KMS-11 (cell line): ENCODE data around the gene TMEM245.

Source experiments
- H2AFZ ChIP-seq: fragments of 200-600 bp; sonication (generic); 2 replicates; pipeline ENCODE4 v1.6.1; 2016; ENCODE audit warnings: antibody characterized with exemption, mixed run types, low read depth
- H3K27ac ChIP-seq: fragments of 200-600 bp; sonication (generic); 2 replicates; pipeline ENCODE4 v1.6.1; 2016; ENCODE audit warnings: mild to moderate bottlenecking, mixed run types
- H3K27me3 ChIP-seq: fragments of 200-600 bp; sonication (generic); 2 replicates; pipeline ENCODE4 v1.6.1; 2017; ENCODE audit warnings: mild to moderate bottlenecking, low read depth, mixed run types, moderate library complexity; ENCODE audit not compliant: insufficient read depth
- H3K36me3 ChIP-seq: fragments of 200-600 bp; sonication (generic); 2 replicates; pipeline ENCODE4 v1.6.1; 2017; ENCODE audit warnings: mild to moderate bottlenecking, mixed run types; ENCODE audit not compliant: insufficient read depth
- H3K4me1 ChIP-seq: fragments of 200-600 bp; sonication (generic); 2 replicates; pipeline ENCODE4 v1.6.1; 2016; ENCODE audit warnings: mild to moderate bottlenecking, low read depth, mixed run types; ENCODE audit not compliant: poor library complexity, severe bottlenecking
- H3K4me2 ChIP-seq: fragments of 200-600 bp; sonication (generic); 2 replicates; pipeline ENCODE4 v1.7.0; 2016; ENCODE audit warnings: mild to moderate bottlenecking, mixed run types
- H3K4me3 ChIP-seq: fragments of 200-600 bp; sonication (generic); IDR thresholded peaks from 2 replicates; pipeline ENCODE4 v1.6.1; 2017; ENCODE audit warnings: low read depth, low read length, mixed read lengths; ENCODE audit not compliant: insufficient read depth
- H3K79me2 ChIP-seq: fragments of 200-600 bp; sonication (generic); 2 replicates; pipeline ENCODE4 v1.6.1; 2016; ENCODE audit warnings: low read depth, mixed run types; ENCODE audit not compliant: insufficient read depth
- H3K9ac ChIP-seq: fragments of 200-600 bp; sonication (generic); 2 replicates; pipeline ENCODE4 v1.6.1; 2016; ENCODE audit warnings: mild to moderate bottlenecking, mixed run types
- H4K20me1 ChIP-seq: fragments of 200-600 bp; sonication (generic); 2 replicates; pipeline ENCODE4 v1.6.1; 2016; ENCODE audit warnings: mild to moderate bottlenecking, mixed run types; ENCODE audit not compliant: insufficient read depth
- CTCF ChIP-seq: fragments of 200-600 bp; sonication (generic); conservative IDR thresholded peaks from 2 replicates; pipeline ENCODE4 v1.6.1; 2017; ENCODE audit warnings: low read depth, mild to moderate bottlenecking, antibody characterized with exemption, low read length, moderate library complexity, mixed read lengths

TMEM245 gene

GRCh38 chr9:109088221-109088620 is 31.5 kb downstream of the TMEM245 start:
- no peaks in the 10 kb centered on the region; the same call in 1 of the 2 replicates for H3K36me3 ChIP-seq
- H3K79me2 ChIP-seq: no peaks in the 10 kb centered on the region; the same call in 1 of the 2 replicates
- H3K4me2 ChIP-seq: no peak overlapping the region

GRCh38 chr9:109087795-109088194 is 32.0 kb downstream of the TMEM245 start:
- H3K4me3 ChIP-seq: no peak overlapping the region
- H3K36me3 ChIP-seq: no peaks in the 10 kb centered on the region; the same call in 1 of the 2 replicates
- no peaks in the 10 kb centered on the region for H3K27me3 ChIP-seq
- H3K27ac ChIP-seq: no peak overlapping the region
- no peak overlapping the region for H3K4me2 ChIP-seq
- no peak for TF ChIP-seq CTCF
- no peaks in the 10 kb centered on the region; the same call in 1 of the 2 replicates for H3K79me2 ChIP-seq
- H2AFZ ChIP-seq: no peak overlapping the region
- no peak overlapping the region for H3K9ac ChIP-seq
- H3K4me1 ChIP-seq: no peaks in the 10 kb centered on the region
- no peaks in the 10 kb centered on the region for H4K20me1 ChIP-seq

More at GRCh38 chr9:109088221-109088620, 31.5 kb downstream of the TMEM245 start:
- Histone ChIP-seq H3K4me1 (no peaks in the 10 kb centered on the region), H3K27me3 (no peaks in the 10 kb centered on the region), H3K4me3 (no peak overlapping the region), H2AFZ (no peak overlapping the region), H3K27ac (no peak overlapping the region), H3K9ac (no peak overlapping the region), H4K20me1 (no peaks in the 10 kb centered on the region)
- no peak for TF ChIP-seq CTCF

GRCh38 chr9:109086221-109086620 is 33.5 kb downstream of the TMEM245 start:
- H3K9ac ChIP-seq: no peak overlapping the region
- H3K27ac ChIP-seq: no peak overlapping the region
- H3K79me2 ChIP-seq: no peaks in the 10 kb centered on the region; the same call in 1 of the 2 replicates
- H2AFZ ChIP-seq: no peak overlapping the region
- no peaks in the 10 kb centered on the region for H3K4me1 ChIP-seq
- no peak overlapping the region for H3K4me2 ChIP-seq
- H3K27me3 ChIP-seq: no peaks in the 10 kb centered on the region
- no peaks in the 10 kb centered on the region for H4K20me1 ChIP-seq
- no peak overlapping the region for H3K4me3 ChIP-seq
- TF ChIP-seq CTCF: no peak
- H3K36me3 ChIP-seq: no peaks in the 10 kb centered on the region; the same call in 1 of the 2 replicates

GRCh38 chr9:109085510-109085909 is 34.2 kb downstream of the TMEM245 start:
- Histone ChIP-seq H2AFZ (no peak overlapping the region), H3K4me2 (no peak overlapping the region), H4K20me1 (no peaks in the 10 kb centered on the region), H3K9ac (no peak overlapping the region), H3K27me3 (no peaks in the 10 kb centered on the region), H3K36me3 (no peaks in the 10 kb centered on the region; the same call in 1 of the 2 replicates), H3K4me3 (no peak overlapping the region), H3K27ac (no peak overlapping the region), H3K79me2 (no peaks in the 10 kb centered on the region; the same call in 1 of the 2 replicates), H3K4me1 (no peaks in the 10 kb centered on the region)
- no peak for TF ChIP-seq CTCF
